Activated CD8-positive, alpha-beta T cell treated with anti-CD3 and anti-CD28 coated beads, Interleukin-2, amount 10 ng/mL, durations not matched to agents 7 days and 5 days (primary cell): ENCODE results near the gene FLNA. TPM values are rescaled to one million over a fixed set of nuclear protein-coding genes. Genes with fewer than 3 reads are reported as not detected.

Source experiments
- ATAC-seq: fragments of 150-1000 bp; cut with Tn5 transposase; one replicate; pipeline ENCODE4 v1.10.0; 2021; ENCODE audit warnings: moderate library complexity
- CTCF ChIA-PET: fragments of 350-600 bp; sonication (Branson Sonifier 250); formaldehyde crosslinking; loops from one replicate; lab custom pipeline; 2021; ENCODE audit warnings: antibody characterized with exemption; lab: Charles Lee
- POLR2A ChIA-PET: fragments of 350-600 bp; sonication (Branson Sonifier 250); formaldehyde crosslinking; loops from one replicate; lab custom pipeline; 2021; ENCODE audit warnings: antibody characterized with exemption; lab: Charles Lee
- DNase-seq: peaks from one replicate; pipeline ENCODE4 v3.0.0-alpha.2; 2020
- H3K27ac Mint-ChIP-seq: one replicate; pipeline ENCODE4 v1.8.0; 2021; ENCODE audit warnings: mild to moderate bottlenecking, mixed read lengths
- H3K27me3 Mint-ChIP-seq: one replicate; pipeline ENCODE4 v1.8.0; 2021; ENCODE audit warnings: low read depth, mixed read lengths
- H3K36me3 Mint-ChIP-seq: one replicate; pipeline ENCODE4 v1.8.0; 2021; ENCODE audit warnings: low read depth, mixed read lengths
- H3K4me1 Mint-ChIP-seq: one replicate; pipeline ENCODE4 v1.8.0; 2021; ENCODE audit warnings: low read depth, mixed read lengths
- H3K4me3 Mint-ChIP-seq: one replicate; pipeline ENCODE4 v1.8.0; 2021; ENCODE audit warnings: mild to moderate bottlenecking, mixed read lengths
- H3K9me3 Mint-ChIP-seq: one replicate; pipeline ENCODE4 v1.8.0; 2022; ENCODE audit warnings: mixed read lengths; ENCODE audit not compliant: insufficient read depth
- total RNA-seq, 2 experiments: library from RNA; stranded (reverse); gene quantifications; one replicate each; pipeline ENCODE4 v1.2.3, GENCODE V29; 2021

The FLNA gene
- total RNA-seq, 2 experiments from 2014 or later = 1,371 to 1,454 TPM

GRCh38 chrX:154381271-154381670 is 6.8 kb upstream of the FLNA start:
- DNase-seq (no peak), ATAC-seq (no peak)
- ChIA-PET CTCF (interaction anchor here (1.0 kb wide), 1 partner anchor 8 kb away, joined by 3 read pairs; no protein-coding TSS in a partner anchor), POLR2A (interaction anchor here (0.7 to 1.4 kb wide), 2 partner anchors 14 to 16 kb away, joined by 4 read pairs; no protein-coding TSS in a partner anchor)
- Mint-ChIP-seq H3K27ac (no peak overlapping the region), H3K9me3 (no peaks in the 10 kb centered on the region), H3K36me3 (peaks cover 7% of the 10 kb centered on the region), H3K27me3 (no peaks in the 10 kb centered on the region), H3K4me3 (no peak overlapping the region), H3K4me1 (peaks cover 30% of the 10 kb centered on the region)

- peak overlapping the region; percentile 92 for H3K27ac Mint-ChIP-seq
- H3K4me1 Mint-ChIP-seq = peaks cover 31% of the 10 kb centered on the region
- no peaks in the 10 kb centered on the region for H3K27me3 Mint-ChIP-seq
- H3K36me3 Mint-ChIP-seq = peaks cover 7% of the 10 kb centered on the region
- H3K9me3 Mint-ChIP-seq = no peaks in the 10 kb centered on the region
- ATAC-seq (no peak), DNase-seq (no peak)
- ChIA-PET CTCF (no interaction called here), POLR2A (interaction anchor here (1.1 kb wide), 1 partner anchor 10 kb away, joined by 4 read pairs; no protein-coding TSS in a partner anchor)
- H3K4me3 Mint-ChIP-seq = peak overlapping the region; percentile 84
These were observed 6.4 kb upstream of the FLNA start for GRCh38 chrX:154380787-154381186.

- ATAC-seq (no peak), DNase-seq (no peak)
- peaks cover 7% of the 10 kb centered on the region for H3K36me3 Mint-ChIP-seq
- H3K27ac Mint-ChIP-seq = peak overlapping the region; percentile 92
- no peaks in the 10 kb centered on the region for H3K27me3 Mint-ChIP-seq
- ChIA-PET POLR2A (interaction anchor here (1.1 kb wide), 1 partner anchor 9 kb away, joined by 4 read pairs; no protein-coding TSS in a partner anchor), CTCF (no interaction called here)
- H3K4me1 Mint-ChIP-seq = peaks cover 33% of the 10 kb centered on the region
- H3K4me3 Mint-ChIP-seq = peak overlapping the region; percentile 84
- no peaks in the 10 kb centered on the region for H3K9me3 Mint-ChIP-seq
These were observed 5.7 kb upstream of the FLNA start for GRCh38 chrX:154380153-154380552.

- H3K9me3 Mint-ChIP-seq = no peaks in the 10 kb centered on the region
These were observed 5.1 kb upstream of the FLNA start for GRCh38 chrX:154379569-154379951.

GRCh38 chrX:154378799-154379568 is 4.5 kb upstream of the FLNA start, which contains the start of gene EMD:
Gene EMD, plus strand, starts transcription at chrX:154379295. Its CDS starts 190 bp downstream, at chrX:154379485.
- DNase-seq = peak; percentile 97
- ChIA-PET CTCF (no interaction called here), POLR2A (interaction anchor here (0.9 to 1.2 kb wide), 2 partner anchors 10 to 149 kb away, joined by 3 read pairs; no protein-coding TSS in a partner anchor)
- H3K27me3 Mint-ChIP-seq = no peaks in the 10 kb centered on the region
- peaks cover 31% of the 10 kb centered on the region for H3K4me1 Mint-ChIP-seq
- peak within 1 kb of the TSS; percentile 92 for H3K27ac Mint-ChIP-seq
- H3K9me3 Mint-ChIP-seq = no peaks in the 10 kb centered on the region
- ATAC-seq = peak; percentile 88
- peak within 1 kb of the TSS; percentile 84 for H3K4me3 Mint-ChIP-seq
- H3K36me3 Mint-ChIP-seq = peaks cover 7% of the 10 kb centered on the region

More at GRCh38 chrX:154379569-154379951, 5.1 kb upstream of the FLNA start:
- ChIA-PET POLR2A (interaction anchor here (0.9 to 1.2 kb wide), 2 partner anchors 11 to 148 kb away, joined by 3 read pairs; no protein-coding TSS in a partner anchor), CTCF (no interaction called here)
- Mint-ChIP-seq H3K27me3 (no peaks in the 10 kb centered on the region), H3K4me3 (peak overlapping the region; percentile 84), H3K27ac (peak overlapping the region; percentile 92), H3K4me1 (peaks cover 34% of the 10 kb centered on the region), H3K36me3 (peaks cover 7% of the 10 kb centered on the region)
- ATAC-seq (no peak), DNase-seq (no peak)

- H3K27me3 Mint-ChIP-seq = no peaks in the 10 kb centered on the region
- H3K4me1 Mint-ChIP-seq = peaks cover 35% of the 10 kb centered on the region
- H3K9me3 Mint-ChIP-seq = no peaks in the 10 kb centered on the region
- ATAC-seq (peak; percentile 4), DNase-seq (no peak)
- peak overlapping the region; percentile 84 for H3K4me3 Mint-ChIP-seq
- POLR2A ChIA-PET = interaction anchor here (1.0 to 1.2 kb wide), 2 partner anchors 20 to 149 kb away, joined by 3 to 4 read pairs; partner anchors contain the start of gene RPL10
- peaks cover 7% of the 10 kb centered on the region for H3K36me3 Mint-ChIP-seq
- CTCF ChIA-PET = no interaction called here
- peak overlapping the region; percentile 92 for H3K27ac Mint-ChIP-seq
These were observed 3.8 kb upstream of the FLNA start for GRCh38 chrX:154378059-154378798.

GRCh38 chrX:154376774-154377173 is 2.3 kb upstream of the FLNA start:
- peak overlapping the region; percentile 89 for H3K27ac Mint-ChIP-seq
- no peaks in the 10 kb centered on the region for H3K27me3 Mint-ChIP-seq
- ChIA-PET CTCF (no interaction called here), POLR2A (no interaction called here)
- H3K4me1 Mint-ChIP-seq = peaks cover 42% of the 10 kb centered on the region
- H3K4me3 Mint-ChIP-seq = no peak overlapping the region
- H3K9me3 Mint-ChIP-seq = no peaks in the 10 kb centered on the region
- ATAC-seq (no peak), DNase-seq (no peak)
- H3K36me3 Mint-ChIP-seq = peaks cover 10% of the 10 kb centered on the region

GRCh38 chrX:154375156-154375504 is 696 bp upstream of the FLNA start:
- Mint-ChIP-seq H3K27me3 (no peaks in the 10 kb centered on the region), H3K9me3 (no peaks in the 10 kb centered on the region), H3K27ac (no peak overlapping the region), H3K4me3 (peak overlapping the region; percentile 55), H3K36me3 (peaks cover 11% of the 10 kb centered on the region), H3K4me1 (peaks cover 33% of the 10 kb centered on the region)
- CTCF ChIA-PET = interaction anchor here (1.4 to 2.2 kb wide), 2 partner anchors 8 to 159 kb away, joined by 4 to 10 read pairs; no protein-coding TSS in a partner anchor
- ATAC-seq (no peak), DNase-seq (no peak)
- POLR2A ChIA-PET = interaction anchor here (1.3 kb wide), 1 partner anchor 167 kb away, joined by 3 read pairs; no protein-coding TSS in a partner anchor

- Mint-ChIP-seq H3K4me3 (peak overlapping the region; percentile 72), H3K27me3 (no peaks in the 10 kb centered on the region), H3K9me3 (no peaks in the 10 kb centered on the region), H3K27ac (peak overlapping the region; percentile 72), H3K36me3 (peaks cover 16% of the 10 kb centered on the region), H3K4me1 (peaks cover 31% of the 10 kb centered on the region)
- ChIA-PET POLR2A (interaction anchor here (0.6 to 1.8 kb wide), 6 partner anchors 9 to 163 kb away, joined by 3 to 13 read pairs (median 4); partner anchors contain the start of gene RPL10), CTCF (interaction anchor here (0.6 to 2.2 kb wide), 16 partner anchors 8 to 447 kb away, joined by 3 to 10 read pairs (median 4); partner anchors contain the start of gene RPL10)
- no peak for DNase-seq
- ATAC-seq = no peak
These were observed 811 bp downstream of the FLNA start for GRCh38 chrX:154373340-154374306.

- Mint-ChIP-seq H3K36me3 (peaks cover 25% of the 10 kb centered on the region), H3K27ac (peak overlapping the region; percentile 82), H3K4me3 (peak overlapping the region; percentile 79), H3K27me3 (no peaks in the 10 kb centered on the region), H3K9me3 (no peaks in the 10 kb centered on the region), H3K4me1 (peaks cover 35% of the 10 kb centered on the region)
- ATAC-seq (peak; percentile 14), DNase-seq (peak; percentile 72)
- ChIA-PET POLR2A (interaction anchor here (0.9 to 1.8 kb wide), 4 partner anchors 25 to 164 kb away, joined by 3 to 13 read pairs (median 4); partner anchors contain the start of gene RPL10), CTCF (interaction anchor here (0.8 to 1.3 kb wide), 7 partner anchors 9 to 446 kb away, joined by 3 to 6 read pairs (median 3); partner anchors contain the start of gene RPL10)
These were observed 1.8 kb downstream of the FLNA start for GRCh38 chrX:154372612-154373022.
